Inferior parietal cortex (tissue), 1 donor: Measurements from ENCODE around the gene MIA.
"Not testable (repeated sequence)": the region's sequence is repeated elsewhere in the genome, so short reads cannot be mapped to it uniquely, and the experiment has no call there.

Experiments
- DNase-seq: peaks from one replicate; pipeline ENCODE4 v3.0.0-alpha.2; 2016; ENCODE audit errors: extremely low spot score

MIA gene

DNA sequence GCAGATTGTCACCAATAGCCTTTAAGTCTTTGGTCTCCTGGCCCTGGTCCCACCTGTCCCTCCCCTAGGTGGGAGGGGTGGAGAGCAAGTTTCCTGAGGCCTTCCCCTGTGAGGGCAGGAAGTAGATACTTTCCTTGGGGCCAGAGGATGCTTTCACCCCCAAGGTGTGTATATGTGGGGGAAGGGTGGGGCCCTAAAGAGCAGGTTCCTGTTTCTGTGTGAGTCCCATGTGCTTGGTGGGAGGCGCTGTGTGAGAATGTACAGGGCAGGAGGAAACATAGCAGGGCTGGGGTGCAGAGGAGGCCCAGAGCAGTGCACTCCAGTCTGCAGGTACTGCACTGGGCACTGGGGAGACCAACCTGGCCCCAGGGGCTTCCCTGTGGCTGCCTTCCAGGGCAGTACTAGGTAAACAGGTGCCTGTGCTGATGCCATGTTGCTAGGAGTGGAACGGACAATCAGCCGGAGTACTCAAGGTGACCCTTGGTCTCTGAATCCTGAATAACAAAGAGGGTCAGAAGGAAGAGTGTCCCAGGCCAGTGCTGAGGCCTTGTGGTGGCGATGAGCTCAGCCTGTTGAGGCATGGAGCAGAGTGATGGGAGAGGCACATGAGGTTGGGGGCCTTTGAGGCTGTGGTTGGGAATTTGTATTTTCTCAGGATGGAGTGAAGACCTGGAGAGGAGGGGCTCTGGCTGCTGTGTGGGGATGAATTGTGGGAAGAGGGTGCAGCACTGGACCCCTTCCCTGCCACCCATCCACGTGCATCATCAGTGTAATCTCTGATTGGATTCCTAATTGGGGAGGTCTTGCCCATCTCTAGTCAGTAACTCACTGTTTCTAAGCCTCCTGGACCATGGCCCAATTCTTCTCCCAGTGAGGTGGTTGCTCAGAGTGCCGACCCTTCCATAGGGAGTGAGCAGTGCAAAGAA is 28.8 kb downstream of the MIA start:
- no peak for DNase-seq

DNA sequence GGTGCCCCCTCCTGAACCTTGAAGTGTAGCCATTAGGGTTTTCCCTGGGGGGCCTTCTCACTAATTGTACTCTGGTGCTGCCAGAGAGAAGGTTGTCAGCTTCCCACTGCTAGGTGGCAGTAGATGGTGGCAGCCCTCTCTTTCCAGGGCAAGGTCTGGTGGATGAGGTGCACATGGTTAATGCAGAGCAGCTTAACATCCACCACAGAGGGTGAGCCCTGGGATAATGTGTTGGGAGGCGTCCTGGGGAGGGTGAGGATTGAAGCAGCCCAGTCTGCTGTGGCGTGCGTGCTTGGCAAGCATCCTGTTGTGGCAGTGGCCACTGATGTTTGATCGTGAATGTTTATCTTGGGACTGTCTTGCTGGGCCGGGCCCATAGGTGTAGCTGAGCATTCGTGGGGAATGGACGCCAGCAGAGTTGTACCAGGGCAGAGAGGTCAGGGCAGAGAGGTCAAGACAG is 29.5 kb downstream of the MIA start:
- no peak for DNase-seq

DNA sequence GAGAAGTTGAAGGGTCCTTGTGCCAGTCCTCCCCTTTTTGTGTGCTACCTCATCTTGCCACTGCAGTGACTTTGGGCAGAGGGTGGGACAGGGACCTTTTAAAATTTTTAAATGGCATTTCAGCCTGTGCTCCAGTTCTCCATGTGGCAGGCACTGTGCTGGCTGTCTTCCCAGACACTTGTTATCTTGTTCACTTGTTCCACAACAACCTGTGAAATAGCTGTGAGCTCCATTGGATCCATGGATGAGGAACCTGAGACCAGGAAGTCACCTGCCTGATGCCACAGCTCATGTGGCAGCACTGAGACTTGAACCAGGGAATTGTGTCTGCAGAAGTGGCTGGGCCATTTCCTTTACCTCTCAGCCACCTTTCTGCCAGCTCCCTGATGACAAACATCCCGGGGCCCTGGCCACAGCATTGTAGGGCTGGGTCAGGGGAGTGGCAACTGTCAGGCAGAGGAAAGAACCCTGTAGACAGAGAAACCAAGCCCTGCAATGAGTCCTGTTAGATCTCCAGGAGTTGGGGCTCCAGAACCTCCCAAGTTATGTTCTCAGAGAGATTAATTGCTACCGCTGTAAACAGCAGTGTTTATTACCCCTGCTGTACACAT is 30.0 kb downstream of the MIA start:
- no peak for DNase-seq

DNA sequence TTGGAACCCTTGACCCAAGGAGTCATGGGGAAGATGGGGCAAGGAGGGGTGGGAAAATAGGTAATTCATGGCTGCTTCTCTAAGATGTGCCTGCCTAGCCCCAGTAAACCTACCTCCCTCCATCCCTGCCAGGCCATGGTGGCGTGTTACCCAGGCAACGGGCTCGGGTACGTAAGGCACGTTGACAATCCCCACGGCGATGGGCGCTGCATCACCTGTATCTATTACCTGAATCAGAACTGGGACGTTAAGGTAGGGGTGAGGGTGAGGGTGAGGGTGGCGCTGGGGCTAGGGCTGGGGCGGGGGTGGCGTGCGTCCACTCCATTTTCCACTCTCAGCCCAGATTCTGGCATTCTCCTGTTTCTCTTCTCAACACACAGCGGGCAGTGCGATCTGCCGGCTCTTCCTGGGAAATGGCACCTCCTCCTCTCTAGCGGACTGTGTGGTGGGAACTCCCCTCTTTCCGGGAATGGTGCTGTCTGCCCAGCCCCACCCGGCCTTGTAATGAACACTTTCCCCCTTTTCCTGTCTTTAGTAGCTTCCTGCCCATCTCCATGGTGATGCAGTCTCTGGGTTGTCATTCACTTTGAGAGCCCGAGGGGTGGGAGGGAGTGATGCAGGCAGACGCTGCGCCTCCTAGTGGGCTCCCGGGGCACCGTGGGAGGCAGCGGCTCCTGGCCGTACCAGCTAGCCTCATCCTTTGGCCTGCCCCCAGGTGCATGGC is 31.3 kb downstream of the MIA start:
- DNase-seq = peak; percentile 87

DNA sequence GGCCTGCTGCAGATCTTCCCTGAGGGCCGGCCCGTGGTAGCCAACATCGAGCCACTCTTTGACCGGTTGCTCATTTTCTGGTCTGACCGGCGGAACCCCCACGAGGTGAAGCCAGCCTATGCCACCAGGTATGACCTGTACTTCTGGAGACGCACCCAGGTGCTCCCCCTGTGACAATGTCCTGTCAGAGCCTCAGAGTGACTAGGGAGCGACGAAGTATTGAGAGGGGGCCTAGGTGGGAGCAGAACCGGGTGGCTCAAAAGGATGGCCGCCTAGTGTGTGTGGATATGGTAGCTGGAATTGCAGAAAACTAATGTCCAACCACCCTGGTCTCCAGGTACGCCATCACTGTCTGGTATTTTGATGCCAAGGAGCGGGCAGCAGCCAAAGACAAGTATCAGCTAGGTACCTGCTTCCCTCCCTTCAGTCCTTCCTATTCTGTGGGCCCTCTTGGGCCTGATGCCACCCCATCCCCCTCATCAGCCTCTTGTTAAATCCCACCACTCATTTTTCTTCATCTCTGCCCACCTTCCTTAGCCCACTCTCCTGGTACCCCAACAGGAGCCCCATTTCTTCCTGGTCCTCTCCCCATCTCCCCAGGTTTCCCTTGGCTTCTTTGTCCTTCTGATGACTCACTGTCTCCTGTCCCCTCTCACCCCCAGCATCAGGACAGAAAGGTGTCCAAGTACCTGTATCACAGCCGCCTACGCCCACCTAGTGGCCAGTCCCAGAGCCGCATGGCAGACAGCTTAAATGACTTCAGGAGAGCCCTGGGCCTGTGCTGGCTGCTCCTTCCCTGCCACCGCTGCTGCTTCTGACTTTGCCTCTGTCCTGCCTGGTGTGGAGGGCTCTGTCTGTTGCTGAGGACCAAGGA is 32.1 kb downstream of the MIA start:
- no peak for DNase-seq

DNA sequence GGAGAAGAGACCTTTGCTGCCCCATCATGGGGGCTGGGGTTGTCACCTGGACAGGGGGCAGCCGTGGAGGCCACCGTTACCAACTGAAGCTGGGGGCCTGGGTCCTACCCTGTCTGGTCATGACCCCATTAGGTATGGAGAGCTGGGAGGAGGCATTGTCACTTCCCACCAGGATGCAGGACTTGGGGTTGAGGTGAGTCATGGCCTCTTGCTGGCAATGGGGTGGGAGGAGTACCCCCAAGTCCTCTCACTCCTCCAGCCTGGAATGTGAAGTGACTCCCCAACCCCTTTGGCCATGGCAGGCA is 32.7 kb downstream of the MIA start:
- DNase-seq = no peak

DNA sequence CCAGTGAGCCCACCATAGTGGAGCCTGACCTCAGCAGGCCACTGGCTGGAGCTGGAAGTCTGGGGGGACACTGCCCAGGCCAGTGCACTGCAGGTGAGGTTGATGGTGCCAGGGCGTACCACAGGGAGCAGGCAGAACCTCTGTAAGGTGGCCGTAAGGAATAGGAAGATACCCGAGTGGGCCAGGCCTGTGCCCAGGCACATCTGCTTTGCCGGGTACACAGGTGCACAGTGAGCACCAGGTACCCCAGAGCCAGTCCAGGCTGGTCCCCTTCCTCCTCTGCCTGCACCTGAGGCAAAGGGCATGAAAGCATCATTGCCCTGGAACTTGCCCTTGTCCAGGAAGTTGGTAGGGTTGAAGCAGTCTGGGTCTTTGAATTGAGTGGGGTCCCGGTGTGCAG is 33.2 kb downstream of the MIA start:
- DNase-seq = no peak

DNA sequence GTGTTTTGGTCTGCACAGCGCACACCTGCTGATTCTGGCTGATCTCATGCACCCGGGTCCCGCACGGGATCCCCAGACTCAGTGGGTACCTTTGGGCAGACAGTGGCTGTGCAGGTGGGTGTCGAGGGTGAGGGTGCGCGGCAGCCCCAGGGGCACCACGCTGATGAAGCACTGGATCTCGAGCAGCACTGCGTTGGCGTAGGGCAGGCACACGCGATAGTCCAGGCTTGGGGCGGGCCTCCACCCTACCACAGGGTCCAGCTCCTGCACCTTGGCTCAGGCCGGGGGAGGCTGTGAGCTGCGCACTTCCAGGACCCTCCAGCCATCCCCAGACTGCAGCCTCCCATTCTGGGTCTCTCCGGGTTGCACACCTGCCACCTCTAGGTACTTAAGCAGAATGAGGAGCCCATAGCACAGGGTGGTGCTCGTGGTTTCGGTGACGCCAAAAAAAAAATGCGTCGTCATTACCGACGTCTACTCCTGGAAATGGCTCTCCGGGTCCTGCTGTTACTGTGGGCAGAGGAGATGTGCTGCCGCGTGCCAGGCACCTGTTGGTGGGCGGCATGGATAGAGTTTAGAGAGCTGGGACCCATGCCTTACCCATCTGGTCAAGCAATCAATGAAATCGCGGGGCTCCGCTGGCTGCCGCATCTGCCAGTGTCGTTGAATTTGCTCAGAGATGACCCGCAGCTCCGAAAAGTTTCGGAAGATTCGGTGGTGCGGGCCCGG is 34.2 kb downstream of the MIA start:
- DNase-seq = no peak

DNA sequence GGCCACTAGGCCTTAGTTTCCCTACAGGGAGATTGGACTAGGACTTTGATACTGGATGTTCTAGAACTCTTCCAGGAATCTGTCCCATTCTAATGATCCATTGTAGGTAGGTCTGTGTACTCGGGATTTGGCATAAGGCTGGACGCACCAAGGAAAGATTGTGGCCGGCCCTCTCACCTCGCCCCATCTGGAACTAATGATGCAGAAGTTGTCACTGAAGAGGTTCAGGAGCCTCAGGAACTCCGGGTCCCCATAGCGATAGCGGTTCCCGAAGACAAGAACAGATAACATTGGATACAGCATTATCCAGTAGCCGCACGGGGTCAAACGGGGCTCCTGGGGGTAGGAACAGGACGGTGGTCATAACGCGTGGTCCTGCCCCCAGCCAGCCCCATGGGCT is 34.8 kb downstream of the MIA start:
- DNase-seq = no peak

DNA sequence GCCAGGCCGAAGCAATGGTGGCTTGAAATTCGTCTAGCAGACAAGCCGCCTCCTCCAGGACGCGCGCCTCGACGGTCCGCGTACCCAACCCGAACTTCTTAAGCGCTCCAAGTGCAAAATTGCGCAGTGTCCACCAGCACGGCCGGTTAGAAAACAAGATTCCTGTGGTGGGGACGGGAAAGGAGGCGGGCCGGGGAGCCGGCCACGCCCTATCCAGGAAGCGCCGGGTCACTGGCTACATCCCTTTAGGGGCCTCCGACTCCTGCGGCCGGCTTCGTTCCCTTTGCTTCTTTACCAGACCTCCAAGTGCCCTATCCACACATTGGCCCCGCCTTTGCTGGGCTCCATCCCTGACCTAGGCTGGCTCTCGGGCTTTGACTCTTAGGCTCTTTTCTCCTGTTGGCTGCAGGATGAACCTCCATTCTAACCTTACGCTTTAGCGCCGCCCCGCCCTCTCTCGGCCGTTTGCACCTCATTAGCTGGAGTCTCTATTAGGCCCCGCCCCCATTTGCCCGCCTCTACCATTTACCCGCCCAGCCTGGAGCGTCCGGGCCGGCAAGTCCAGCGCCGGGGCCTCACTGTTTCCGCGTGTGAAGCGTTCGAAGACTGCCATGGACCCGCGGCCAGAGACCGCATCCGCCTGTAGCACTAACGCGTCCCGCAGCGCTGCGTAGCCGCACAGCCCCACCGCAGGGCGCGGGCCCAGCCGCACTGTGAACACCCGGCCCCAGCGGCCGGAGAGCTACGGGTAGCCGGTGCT is 35.5 kb downstream of the MIA start:
- not testable (repeated sequence) for DNase-seq

DNA sequence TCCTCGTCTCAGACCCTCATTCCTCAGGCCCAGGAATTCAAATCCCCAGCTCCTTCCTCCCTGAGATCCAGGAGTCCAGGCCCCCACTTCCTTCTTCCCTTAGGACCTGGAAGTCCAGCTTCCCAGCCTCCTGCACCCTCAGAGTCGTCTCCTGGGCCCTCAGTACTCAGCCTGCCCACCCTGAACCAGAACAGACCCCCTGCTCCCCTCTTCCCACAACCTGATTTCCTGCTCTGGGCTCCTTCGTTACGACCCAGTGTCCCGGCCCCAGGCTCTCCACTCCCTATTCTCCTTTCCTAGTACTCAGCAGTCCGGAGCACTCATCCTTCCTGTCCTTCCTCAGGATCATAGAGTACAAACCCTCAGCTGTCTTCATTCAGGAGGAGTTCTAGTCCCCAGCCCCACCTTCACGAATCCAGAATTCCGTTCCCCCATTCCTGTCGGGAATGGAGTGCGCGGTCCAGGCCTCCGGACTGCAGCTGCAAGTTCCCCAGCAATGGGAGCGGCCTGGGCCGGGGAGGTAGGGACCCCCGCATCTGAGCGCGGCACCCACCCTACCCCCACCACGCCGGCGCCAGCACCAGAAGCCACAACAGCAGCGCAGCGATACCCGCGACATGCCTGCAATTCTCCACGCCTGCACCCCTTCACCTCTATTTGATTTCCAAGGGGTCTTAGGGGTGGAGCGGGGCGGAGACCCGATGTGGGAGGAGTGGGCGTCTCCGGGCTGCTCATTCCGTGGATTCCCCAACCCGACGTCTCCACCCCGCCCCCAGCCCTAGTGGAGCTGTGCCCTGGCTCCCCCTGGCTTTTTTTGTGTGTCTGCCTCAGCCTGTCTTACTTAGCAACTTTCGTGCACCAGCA is 36.4 kb downstream of the MIA start:
- no peak for DNase-seq

DNA sequence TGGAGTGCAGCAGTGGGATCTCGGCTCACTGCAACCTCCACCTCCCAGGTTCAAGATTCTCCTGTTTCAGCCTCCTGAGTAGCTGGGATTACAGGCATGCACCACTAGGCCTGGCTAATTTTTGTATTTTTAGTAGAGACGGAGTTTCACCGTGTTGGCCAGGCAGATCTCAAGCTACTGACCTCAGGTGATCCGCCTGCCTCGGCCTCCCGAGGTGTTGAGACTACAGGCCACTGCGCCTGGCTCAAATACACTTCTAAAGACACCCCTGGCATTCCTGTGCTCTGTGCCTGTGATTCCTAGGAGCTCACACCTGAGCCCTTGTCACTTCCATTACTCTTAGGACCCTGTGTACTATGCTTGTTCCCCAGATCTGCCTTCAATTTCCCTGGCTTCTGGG is 37.2 kb downstream of the MIA start:
- not testable (repeated sequence) for DNase-seq

DNA sequence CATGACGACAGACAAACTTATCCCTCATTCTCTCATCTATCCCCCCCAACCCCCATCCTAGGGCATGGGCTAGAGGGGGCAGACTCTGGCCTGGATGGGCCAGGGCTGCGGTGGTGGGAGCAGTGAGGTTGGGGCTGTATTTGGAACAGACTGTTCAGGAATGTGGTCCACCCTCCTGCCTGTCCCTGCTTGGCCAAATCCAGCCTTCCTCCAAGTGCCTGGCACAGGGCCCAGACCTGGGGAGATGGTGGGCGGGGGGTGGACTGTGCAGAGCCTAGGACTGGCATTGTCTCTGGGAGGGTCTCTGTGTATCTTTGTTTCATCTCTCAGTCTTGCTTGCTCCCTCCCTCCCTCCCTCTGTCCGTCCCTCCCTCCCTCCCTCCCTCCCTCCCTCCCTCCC is 37.9 kb downstream of the MIA start:
- DNase-seq = no peak

DNA sequence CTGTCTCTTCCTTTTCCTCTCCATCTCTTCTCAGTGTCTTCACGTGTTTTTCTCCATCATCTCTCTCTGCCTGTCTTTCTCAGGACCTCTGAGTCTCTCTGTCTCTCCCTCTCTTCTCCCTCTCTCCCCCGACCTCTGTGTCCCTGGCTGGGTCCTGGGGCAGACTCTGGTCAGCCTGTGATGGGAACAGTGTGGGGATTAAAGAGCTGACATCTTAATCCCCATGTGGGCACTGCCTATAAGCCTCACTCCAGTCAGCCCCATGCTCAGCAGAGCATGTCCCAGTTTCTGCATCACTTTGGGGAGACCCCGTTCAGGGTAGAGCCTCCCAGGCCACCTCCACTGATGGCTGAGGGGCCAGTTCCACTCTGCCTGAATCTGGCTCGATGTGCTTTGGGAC is 39.9 kb downstream of the MIA start:
- no peak for DNase-seq

DNA sequence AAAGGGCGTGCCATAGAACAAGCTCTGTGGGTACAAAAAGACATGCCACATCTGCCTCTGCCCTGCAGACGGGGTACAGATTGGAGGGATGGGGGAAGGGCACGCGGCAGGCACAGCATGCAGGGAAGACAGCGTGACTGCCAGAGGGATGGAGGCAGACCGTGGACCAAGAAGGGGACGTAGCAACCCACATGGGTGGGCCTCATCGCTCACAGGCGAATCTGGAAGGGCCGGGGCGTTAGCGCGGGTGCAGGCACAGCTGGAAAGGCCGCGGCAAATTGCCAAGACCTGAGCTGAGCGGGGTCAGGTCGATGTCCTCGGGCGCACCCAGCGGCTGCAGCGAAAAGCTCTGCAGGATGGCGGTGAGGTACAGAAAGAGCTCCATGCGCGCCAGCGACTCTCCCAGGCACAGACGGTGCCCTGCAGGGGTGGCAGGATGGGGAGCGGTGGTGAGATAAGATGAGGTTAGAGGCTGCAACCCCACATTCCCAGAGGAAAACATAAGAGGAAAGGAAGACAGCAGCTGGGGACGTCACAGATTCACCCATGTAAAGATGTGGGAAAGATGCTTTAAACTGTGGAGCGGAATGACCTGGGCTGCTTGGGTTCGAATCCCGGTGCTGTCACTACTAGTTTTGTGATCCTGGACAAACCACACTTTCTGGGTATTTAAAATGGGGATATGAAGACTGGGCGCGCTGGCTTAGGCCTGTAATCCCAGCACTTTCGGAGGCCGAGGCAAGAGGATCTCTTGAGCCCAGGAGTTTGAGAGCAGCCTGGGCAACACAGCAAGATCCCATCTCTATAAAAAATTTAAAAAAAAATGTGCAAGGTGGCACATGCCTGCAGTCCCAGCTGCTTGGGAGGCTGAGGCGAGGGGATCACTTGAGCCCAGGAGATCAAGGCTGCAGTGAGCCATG is 43.4 kb downstream of the MIA start:
- DNase-seq = not testable (repeated sequence)

DNA sequence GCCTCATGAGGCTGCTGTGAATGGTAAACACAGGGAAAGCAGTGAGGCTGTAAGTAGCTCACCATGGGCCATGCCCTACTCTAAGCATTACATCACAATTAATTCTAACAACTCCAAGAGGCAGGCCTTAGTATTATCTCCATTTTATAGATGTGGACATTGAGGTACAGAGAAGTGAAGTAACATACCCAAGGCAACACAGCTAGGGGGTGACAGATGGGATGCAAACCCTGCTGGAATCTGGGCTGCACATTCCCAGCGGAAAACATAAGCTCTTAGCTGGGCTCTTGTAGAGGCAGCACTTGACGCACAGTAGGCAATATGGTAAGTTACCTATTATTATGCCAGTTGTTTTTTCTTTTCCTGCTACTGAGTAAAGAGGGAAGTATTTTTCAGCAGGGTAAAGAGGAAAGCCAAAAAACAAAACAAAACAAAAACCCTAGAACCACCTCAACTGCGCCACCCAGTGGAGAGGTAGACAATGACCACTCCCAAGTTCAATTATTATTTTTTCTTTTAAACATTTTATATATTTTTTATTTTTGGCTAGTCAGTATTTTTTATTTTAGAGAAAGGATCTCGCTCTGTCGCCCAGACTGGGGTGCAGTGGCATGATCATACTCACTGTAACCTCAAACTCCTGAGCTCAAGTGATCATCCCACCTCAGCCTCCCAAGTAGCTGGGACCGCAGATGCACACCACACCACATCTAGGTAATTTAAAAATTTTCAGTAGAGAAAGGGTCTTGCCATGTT is 44.3 kb downstream of the MIA start:
- DNase-seq = peak; percentile 69

DNA sequence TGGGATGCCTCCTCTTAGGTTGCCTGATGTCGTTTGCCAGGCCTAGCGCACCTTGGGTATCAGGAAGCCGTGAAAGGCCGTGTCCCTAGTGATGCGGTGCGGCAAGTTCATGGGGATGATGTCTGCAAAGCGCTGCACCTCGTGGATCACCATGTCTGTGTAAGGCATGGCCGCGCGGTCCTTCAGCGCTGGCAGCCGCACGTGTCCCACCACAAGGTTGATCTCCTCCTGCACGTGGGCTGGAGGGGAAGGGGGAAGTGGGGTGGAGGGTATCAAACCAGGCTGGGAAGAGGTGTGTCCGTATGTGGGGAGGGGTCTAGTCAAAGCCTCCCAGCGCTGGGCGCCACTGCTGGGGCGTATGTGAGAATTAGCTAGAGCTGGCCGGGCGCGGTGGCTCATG is 46.8 kb downstream of the MIA start:
- no peak for DNase-seq
